Ovary (tissue), 9 donors: ENCODE results near the gene P2RY8. TPM values are rescaled to one million over a fixed set of nuclear protein-coding genes. Genes with fewer than 3 reads are reported as not detected.

Source experiments
- DNase-seq, 5 donors: peaks; one replicate each; pipeline ENCODE4 v3.0.0-alpha.2; 2019 to 2020
- H3K27ac ChIP-seq, 2 donors: fragments of 200-600 bp; one replicate each; pipeline versions ENCODE4 v1.5.1 to v1.8.0; 2019 to 2022
- H3K27me3 ChIP-seq: fragments of 200-600 bp; one replicate; pipeline ENCODE4 v1.8.0; 2022
- H3K36me3 ChIP-seq: fragments of 200-600 bp; sonication (generic); one replicate; pipeline ENCODE4 v1.5.1; 2019
- H3K4me1 ChIP-seq: one replicate; pipeline ENCODE4 v1.8.1; 2013; ENCODE audit warnings: mild to moderate bottlenecking, moderate library complexity; ENCODE audit not compliant: insufficient read depth
- H3K4me3 ChIP-seq: fragments of 200-600 bp; sonication (generic); one replicate; pipeline ENCODE4 v1.5.1; 2017
- H3K9me3 ChIP-seq, 2 donors: fragments of 200-600 bp in 1 of 2; sonication (generic) in 1 of 2; one replicate each; pipeline versions ENCODE4 v1.5.1 to v1.8.1; 2013 to 2019; ENCODE audit warnings: mild to moderate bottlenecking in 1 of 2, moderate library complexity in 1 of 2
- EP300 ChIP-seq: sonication (generic); formaldehyde crosslinking; IDR thresholded peaks from one replicate; pipeline ENCODE4 v1.6.1; 2017; ENCODE audit warnings: antibody characterized with exemption
- POLR2A ChIP-seq: fragments of 450-650 bp; IDR thresholded peaks from one replicate; pipeline ENCODE4 v1.6.1; 2017; ENCODE audit warnings: antibody characterized with exemption, mild to moderate bottlenecking, moderate library complexity
- WGBS, 3 donors: extraction: QIAGEN DNeasy Blood & Tissue Kit in 1 of 3; methylation state at CpG; one replicate each; pipeline versions ENCODE4 v1.1.5 to v1.1.7; 2013 to 2017; 5-methylcytosine and 5-hydroxymethylcytosine counted together
- intact Hi-C, 4 donors: fragments of 100-400 bp; cut with DNase I; formaldehyde crosslinking; loops; one replicate each; pipeline versions ENCODE4 v1.11.0 to v1.15.1; 2022 to 2023
- polyA plus RNA-seq, 2 donors: library from polyadenylated mRNA; stranded (reverse); fragments of 200-250 nt in 1 of 2; fragments of 350-450 nt in 1 of 2; fragmentation: Illumina TruSeq in 1 of 2; extraction: RNeasy Lipid Tissue Mini Kit (QIAGEN cat#74804) in 1 of 2; gene quantifications; one replicate each; pipeline ENCODE4 v1.2.3, GENCODE V29; 2013 to 2014
- total RNA-seq, 7 donors: library from RNA; depleted of rRNA in 2 of 7; stranded (reverse); fragments of >200 nt in 2 of 7; fragmentation: NEBNext Ultra II Directional in 3 of 7; extraction: Animal tissue kit (Norgen Biotek cat#: 25700) in 3 of 7; gene quantifications; one replicate each; pipeline versions ENCODE4 v1.1.0 to v1.2.4, GENCODE V29; 2016 to 2023
- TF ChIP-seq, protein P1 (sequence below), 3 donors: fragments of 450-650 bp in 2 of 3; fragments of 200-600 bp in 1 of 3; IDR thresholded peaks; one replicate each; pipeline versions ENCODE4 v1.5.1 to v1.8.0; 2016 to 2022; ENCODE audit warnings: antibody characterized with exemption in 3 of 3, mild to moderate bottlenecking in 1 of 3
- donor health status: DM: no; HTN: no; CAD: no; lungs with moderate emphysema.
- donor health status: DM: no; HTN: no; CAD: no.
- donor health status: Bipolar disorder and iron deficiency.
- donor health status: DM: yes; HTN: yes; CAD: no.
- donor health status: DM: no; HTN: no; CAD: no.
- donor health status: DM: yes; HTN: yes; CAD: no.

P2RY8 gene
- total and polyA plus RNA-seq, 9 donors: 0.48 to 1.4 (median 0.99) TPM

GRCh38 chrX:1529756-1530155 is 7.2 kb downstream of the P2RY8 start:
- Histone ChIP-seq H3K9me3 (no peaks in the 10 kb centered on the region), H3K27ac (no peak overlapping the region), H3K27me3 (no peaks in the 10 kb centered on the region), H3K4me3 (no peak overlapping the region), H3K4me1 (no peaks in the 10 kb centered on the region), H3K36me3 (no peaks in the 10 kb centered on the region)
- no peak for DNase-seq
- TF ChIP-seq POLR2A (no peak), EP300 (no peak)
- TF ChIP-seq, protein P1, sequence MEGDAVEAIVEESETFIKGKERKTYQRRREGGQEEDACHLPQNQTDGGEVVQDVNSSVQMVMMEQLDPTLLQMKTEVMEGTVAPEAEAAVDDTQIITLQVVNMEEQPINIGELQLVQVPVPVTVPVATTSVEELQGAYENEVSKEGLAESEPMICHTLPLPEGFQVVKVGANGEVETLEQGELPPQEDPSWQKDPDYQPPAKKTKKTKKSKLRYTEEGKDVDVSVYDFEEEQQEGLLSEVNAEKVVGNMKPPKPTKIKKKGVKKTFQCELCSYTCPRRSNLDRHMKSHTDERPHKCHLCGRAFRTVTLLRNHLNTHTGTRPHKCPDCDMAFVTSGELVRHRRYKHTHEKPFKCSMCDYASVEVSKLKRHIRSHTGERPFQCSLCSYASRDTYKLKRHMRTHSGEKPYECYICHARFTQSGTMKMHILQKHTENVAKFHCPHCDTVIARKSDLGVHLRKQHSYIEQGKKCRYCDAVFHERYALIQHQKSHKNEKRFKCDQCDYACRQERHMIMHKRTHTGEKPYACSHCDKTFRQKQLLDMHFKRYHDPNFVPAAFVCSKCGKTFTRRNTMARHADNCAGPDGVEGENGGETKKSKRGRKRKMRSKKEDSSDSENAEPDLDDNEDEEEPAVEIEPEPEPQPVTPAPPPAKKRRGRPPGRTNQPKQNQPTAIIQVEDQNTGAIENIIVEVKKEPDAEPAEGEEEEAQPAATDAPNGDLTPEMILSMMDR (IDR thresholded peaks at IDR 0.05): no peak
- intact Hi-C loops: no loop called here
- WGBS, 3 donors: 78 to 86% (median 80%) methylated on average over 6 of the region's 6 CpGs

- H3K27me3 ChIP-seq: no peaks in the 10 kb centered on the region
- intact Hi-C loops: no loop called here
- no peaks in the 10 kb centered on the region for H3K4me1 ChIP-seq
- no peak overlapping the region for H3K27ac ChIP-seq
- no peak for DNase-seq
- no peaks in the 10 kb centered on the region for H3K9me3 ChIP-seq
- WGBS, 3 donors: 55 to 74% (median 63%) methylated on average over 2 of the region's 2 CpGs
- H3K36me3 ChIP-seq: no peaks in the 10 kb centered on the region
- H3K4me3 ChIP-seq: no peak overlapping the region
- TF ChIP-seq POLR2A (no peak), EP300 (no peak)
- TF ChIP-seq, protein P1 (IDR thresholded peaks at IDR 0.05): no peak
Observed at GRCh38 chrX:1529328-1529727, 7.7 kb downstream of the P2RY8 start.

GRCh38 chrX:1528884-1529203 is 8.1 kb downstream of the P2RY8 start:
- H3K4me1 ChIP-seq: no peaks in the 10 kb centered on the region
- intact Hi-C loops: no loop called here
- H3K9me3 ChIP-seq: no peaks in the 10 kb centered on the region
- H3K27ac ChIP-seq: no peak overlapping the region
- 70 to 78% (median 70%) methylated on average over 5 of the region's 5 CpGs for WGBS, 3 donors
- no peak for DNase-seq
- no peaks in the 10 kb centered on the region for H3K27me3 ChIP-seq
- no peak overlapping the region for H3K4me3 ChIP-seq
- no peaks in the 10 kb centered on the region for H3K36me3 ChIP-seq
- TF ChIP-seq POLR2A (no peak), EP300 (no peak)
- TF ChIP-seq, protein P1 (IDR thresholded peaks at IDR 0.05): no peak

DNA sequence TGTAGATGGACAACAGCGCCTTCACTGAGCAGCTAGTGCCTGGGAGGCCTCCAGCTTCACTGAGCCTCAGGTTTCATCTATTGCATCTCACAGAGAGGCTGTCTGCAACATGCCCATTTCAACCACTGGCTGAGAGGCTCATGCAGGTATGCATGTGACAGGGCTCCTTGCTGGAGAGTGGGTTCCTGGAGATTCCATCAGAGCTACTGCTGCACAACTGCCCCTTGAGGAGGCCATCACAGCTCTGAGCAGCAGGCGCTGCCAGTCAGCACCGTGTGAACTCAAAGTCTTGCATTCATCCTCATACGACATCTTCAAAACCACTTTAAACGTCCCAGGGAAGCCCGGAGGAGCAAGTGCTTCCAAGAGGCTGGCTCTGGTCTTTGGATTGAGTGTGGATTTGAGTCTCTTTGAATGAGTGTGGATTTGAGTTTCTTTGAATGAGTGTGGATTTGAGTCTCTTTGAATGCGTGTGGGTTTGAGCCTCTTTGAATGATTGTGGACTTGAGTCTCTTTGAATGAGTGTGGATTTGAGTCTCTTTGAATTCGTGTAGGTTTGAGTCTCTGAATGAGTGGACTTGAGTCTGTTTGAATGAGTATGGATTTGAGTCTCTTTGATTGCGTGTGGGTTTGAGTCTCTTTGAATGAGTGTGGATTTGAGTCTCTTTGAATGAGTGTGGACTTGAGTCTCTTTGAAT is 8.7 kb downstream of the P2RY8 start:
- H3K27me3 ChIP-seq: no peaks in the 10 kb centered on the region
- H3K27ac ChIP-seq: no peak overlapping the region
- H3K36me3 ChIP-seq: no peaks in the 10 kb centered on the region
- H3K4me1 ChIP-seq: no peaks in the 10 kb centered on the region
- WGBS, 3 donors: 72 to 77% (median 74%) methylated on average over 9 of the region's 9 CpGs
- intact Hi-C loops: no loop called here
- DNase-seq: no peak
- no peak for TF ChIP-seq EP300
- TF ChIP-seq, protein P1 (IDR thresholded peaks at IDR 0.05): no peak
- no peak for TF ChIP-seq POLR2A
- H3K9me3 ChIP-seq: no peaks in the 10 kb centered on the region
- H3K4me3 ChIP-seq: no peak overlapping the region
